Fibroblast of gingiva (primary cell): ENCODE results near the gene KREMEN2.
A peak's percentile ranks its signal among the peaks of the same experiment; 100 is the strongest.

Experiments
- DNase-seq: peaks from one replicate; pipeline ENCODE4 v3.0.0-alpha.2; 2011; ENCODE audit warnings: low read depth

KREMEN2 gene

GRCh38 chr16:2977440-2977839 lies 13.4 kb downstream of the KREMEN2 start:
- DNase-seq: no peak

DNA sequence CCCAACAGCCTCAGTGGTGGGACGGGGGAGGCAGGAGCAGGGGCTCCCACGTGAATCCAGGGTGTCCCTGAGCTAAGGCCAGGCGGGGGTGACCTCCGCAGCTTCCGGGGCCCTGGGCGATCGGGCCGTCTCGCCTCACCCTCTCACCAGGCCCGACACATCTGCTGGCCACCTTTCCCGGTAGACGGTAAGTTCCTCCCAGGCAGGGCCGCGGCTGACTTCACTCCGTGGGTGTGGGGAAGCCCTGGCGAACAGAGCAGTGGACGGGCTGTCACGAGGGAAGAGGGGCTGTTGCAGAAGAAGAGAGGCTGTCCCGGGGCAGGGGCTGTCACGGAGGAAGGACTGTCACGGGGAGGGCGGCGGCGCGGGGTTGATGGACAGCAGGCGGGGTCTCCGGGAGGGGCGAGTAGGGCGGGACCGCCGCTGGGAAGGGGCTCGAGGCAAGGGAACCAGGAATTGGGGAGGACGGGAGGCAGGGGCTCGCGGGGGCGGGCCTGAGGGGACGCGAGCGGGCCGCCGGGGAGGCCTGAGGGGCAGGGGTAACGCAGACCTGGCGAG lies 15.7 kb downstream of the KREMEN2 start:
- DNase-seq: no peak

DNA sequence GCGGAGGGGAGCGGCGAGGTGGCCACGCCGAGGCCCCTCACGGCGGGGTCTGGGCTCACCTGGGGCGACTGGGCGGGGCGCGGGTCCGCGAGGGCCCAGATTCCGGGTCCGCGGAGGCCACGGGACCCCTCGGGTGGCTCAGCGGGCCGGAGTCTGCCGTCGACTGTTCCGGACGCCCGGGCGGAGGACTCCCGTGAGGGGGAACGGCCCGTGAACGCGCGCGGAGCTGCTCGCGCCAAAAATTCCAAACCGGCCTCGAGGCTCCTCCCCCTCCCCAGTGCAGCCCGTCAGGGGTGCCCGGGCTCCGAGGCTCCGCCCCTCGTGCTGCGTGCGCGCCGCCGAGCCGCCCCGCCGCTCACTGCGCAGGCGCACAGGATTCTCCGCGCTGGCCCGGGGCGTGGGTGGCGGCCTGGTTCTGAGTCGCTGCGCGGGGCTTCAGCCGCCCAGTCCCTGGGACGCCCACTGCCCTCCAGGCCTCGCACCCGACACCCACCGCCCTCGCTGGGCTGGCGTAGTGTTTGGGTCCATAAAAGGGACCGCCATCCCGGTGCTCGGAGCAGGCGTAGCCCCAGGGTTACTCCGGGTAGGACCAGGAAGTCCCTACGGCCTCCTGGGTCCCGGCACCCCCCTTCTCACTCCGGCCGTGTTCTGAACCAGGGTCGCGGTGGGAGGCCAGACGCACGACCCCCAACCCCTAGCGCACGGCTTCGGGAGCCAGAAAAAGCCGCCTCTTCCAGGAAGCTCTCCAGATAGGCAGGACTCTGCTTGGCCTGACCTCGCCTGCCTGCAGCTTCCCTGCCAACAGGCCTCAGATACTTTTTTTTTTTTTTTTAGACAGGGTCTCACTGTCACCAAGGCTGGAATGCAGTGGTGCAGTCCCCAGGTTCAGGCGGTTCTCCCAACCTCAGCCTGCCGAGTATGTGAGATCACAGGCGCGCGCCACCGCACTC lies 16.4 kb downstream of the KREMEN2 start, which contains the start of gene PKMYT1:
PKMYT1 (minus strand) TSS at position 220 of the 950 bp plus-strand sequence. CDS start 789 bp downstream, outside the sequence.
- DNase-seq: peak; percentile 75

DNA sequence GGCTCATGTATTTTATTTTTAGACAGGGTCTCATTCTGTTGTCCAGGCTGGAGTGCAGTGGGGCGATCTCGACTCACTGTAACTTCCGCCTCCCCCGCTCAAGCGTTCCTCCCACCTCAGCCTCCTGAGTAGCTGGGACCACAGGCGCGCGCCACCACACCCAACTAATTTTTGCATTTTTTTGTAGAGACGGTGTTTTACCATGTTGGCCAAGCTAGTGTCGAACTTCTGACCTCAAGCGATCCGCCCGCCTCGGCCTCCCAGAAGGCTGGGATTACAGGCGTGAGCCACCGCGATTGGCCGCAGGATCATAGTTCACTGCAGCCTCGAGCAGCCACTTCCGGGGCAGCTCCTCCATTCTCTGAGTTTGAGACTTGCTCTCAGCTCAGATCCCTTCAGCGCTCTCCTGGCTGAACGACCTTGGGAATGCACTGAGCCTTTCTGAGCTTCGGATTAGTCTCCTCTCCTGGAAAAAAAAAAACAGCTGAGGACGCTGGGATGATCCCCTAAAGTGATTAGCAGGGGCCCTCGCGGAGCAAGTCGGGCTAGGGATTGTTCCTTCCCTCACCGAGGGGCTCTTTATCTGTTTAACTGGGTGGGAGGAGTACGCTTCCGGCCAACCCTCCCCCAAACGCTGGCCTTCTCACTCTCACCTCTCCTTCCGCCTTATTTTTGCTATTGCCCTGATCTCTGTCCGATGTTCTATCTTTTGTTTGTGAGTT lies 17.3 kb downstream of the KREMEN2 start:
- no peak for DNase-seq

DNA sequence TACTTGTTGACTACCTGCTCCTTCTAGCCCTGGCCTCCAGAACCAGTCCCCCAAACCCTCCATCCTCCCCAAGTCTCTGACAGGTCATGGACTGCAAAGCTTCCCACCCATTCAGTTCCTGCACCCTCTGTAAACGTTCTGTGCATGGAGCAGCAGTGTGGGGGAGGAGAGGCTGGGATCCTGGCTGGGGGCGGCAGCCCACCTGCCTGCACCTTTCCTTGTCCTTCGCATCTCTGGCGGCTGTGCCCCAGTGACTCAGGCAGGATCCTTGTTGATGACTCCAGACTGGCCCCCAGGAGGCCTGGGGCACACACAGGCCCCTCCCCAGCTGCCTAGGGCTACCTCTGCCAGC lies 17.8 kb downstream of the KREMEN2 start:
- DNase-seq: no peak

GRCh38 chr16:2982402-2982801 lies 18.3 kb downstream of the KREMEN2 start:
- DNase-seq: no peak

DNA sequence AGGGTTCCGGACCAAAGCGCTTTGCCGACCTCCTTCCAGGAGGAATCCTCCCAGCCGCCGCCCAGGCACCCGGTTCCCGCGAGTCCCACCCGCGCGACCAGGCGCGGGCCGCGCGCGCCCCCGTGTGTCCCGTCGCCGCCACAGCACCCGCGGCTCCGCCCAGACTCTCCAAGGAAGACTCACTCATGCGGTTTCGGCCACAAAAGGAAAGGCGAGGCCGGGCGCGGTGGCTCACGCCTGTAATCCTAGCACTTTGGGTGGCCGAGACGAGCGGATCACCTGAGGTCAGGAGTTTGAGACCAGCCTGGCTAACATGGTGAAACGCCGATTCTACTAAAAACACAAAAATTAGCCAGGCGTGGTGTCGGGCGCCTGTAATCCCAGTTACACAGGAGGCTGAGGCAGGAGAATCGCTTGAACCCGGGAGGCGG lies 19.6 kb downstream of the KREMEN2 start:
- peak; percentile 57 for DNase-seq

GRCh38 chr16:2985462-2985861 lies 21.4 kb downstream of the KREMEN2 start:
- DNase-seq: no peak

DNA sequence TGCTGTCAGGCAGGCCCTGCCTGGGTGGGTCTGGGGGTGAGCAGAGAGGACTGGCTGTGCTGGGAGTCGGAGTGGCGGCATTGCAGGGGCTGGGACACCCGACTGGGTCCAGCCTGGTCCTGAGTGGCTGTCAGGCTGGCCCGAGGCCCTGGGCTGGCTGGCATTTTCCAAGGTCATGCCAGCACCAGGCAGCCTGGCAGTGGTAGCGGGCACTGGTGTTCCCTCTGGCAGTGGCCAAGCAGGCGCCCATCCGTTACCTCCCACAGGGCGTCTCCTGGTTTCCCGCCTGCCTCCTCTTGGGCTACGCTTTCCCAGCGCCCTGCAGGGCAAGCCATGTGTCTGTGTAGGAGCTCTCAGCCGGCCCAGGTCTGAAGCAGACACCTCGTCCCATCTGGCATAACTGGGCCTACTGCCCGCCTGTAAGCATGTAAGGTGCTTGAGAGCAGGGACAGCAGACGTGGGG lies 21.8 kb downstream of the KREMEN2 start:
- DNase-seq: no peak

DNA sequence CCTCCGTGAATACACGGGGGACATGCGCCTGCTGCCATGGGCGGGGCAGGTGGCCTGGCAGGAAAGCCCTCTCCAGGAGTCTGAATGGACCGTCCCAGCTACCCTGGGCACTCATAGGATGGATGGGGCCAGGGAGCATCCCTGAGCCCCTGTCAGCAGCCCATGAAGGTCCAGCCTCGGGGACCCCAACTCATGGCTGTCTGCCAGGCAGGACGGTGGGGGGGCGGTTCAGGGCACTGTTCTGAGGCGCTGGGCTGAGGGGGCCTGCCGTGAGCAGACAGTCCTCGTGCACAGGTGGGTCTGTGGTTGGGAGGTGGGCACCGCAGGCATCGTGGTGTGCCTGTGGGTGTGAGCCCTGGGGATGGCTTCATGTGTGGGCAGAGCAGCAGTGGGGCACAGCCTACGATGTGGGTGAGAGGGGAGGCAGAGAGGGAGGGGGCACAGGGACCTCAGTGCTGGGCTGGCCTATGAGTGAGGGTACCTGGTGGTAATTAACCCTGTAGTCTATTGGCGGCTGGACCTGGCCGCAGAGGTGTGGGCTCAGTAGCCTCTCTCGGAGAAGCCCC lies 22.6 kb downstream of the KREMEN2 start:
- no peak for DNase-seq

DNA sequence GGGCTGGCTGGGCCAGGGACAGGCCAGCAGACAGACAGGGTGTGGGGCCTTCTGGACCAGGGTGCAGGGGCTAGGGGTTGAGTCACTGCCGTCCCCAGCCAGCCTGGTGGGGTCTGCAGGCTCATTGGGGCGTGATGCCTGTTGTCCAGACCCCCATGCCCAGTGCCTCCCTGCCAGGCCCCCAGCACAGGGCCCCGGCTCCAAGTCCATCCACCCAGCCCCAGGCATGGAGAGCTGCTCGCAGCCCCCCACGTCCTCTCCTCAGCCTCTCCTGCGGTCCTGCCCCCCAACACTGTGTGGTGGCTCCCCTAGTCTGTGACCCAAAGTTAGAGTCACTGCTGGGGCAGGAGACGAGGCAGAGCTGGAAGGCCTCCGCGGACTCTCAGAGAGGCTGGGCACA lies 23.2 kb downstream of the KREMEN2 start:
- no peak for DNase-seq

GRCh38 chr16:2987833-2988232 lies 23.8 kb downstream of the KREMEN2 start:
- DNase-seq: no peak

GRCh38 chr16:2988590-2989099 lies 24.6 kb downstream of the KREMEN2 start:
- no peak for DNase-seq

- DNase-seq: no peak
Measured at GRCh38 chr16:2990891-2991290, 26.8 kb downstream of the KREMEN2 start.

DNA sequence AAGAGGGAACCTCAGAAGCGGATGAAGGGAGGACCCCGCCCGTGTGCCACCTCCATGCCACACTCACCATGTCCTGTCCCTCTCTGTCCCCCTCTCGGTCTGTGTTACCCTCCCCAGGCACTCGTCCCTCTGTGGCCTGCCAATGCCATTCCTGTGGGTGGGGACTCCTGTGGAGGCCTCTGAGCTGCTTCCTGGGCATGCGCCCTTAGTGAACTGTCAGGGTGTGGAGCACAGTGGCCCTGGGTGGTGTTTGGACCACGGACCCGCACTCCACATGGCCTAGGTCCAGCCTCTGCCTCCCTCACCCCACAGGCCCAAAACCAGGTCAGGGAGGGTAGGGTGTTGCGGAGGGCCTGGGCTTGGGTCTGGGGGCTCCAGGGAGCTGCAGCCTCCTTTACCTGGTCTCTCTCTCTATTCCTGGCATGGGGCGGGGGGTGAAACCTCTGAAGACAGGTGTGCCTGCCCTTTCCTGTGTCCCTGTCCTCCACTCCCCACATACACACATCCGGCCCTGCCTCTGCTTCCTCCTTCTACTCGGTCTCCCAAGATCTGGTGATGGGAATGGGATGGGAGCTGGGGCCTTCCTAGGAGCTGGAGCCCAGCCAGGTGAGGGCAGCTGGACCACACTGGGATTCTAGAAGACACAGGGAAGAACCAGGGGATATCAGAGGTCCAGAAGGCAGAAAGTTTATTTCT lies 27.6 kb downstream of the KREMEN2 start:
- no peak for DNase-seq

DNA sequence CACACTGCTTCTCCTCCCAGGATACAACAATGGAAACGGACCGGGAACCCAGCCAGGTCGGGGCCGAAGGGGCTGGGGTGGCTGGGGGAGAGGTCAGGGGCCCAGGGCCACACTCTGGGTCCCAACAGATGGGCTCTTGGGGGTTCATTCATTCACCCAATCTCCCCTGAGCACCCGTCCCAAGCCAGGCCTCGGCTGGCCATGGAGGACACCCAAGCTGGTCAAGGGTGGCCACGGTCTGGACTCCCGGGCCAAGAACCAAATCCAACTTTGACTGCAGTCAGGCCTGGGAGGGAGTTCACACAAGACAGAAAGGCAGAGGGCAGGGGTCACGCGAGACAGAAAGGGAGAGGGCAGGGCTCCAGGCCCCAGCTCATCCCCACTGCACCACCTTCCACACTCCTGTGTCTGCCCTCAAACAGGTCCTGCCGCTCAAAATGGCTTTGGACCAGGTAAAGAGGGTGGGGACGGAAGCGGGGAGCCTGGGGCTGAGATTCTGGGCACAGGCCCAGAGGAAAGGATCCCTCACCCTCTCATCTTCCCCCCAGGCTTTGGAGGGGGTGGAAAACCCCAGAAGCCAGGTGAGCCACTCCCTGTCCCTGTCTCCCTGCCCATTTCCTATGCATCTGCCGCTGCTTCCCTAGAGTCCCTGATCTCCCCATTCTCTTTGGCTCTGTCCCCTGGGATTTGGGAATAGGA lies 28.5 kb downstream of the KREMEN2 start:
- no peak for DNase-seq

DNA sequence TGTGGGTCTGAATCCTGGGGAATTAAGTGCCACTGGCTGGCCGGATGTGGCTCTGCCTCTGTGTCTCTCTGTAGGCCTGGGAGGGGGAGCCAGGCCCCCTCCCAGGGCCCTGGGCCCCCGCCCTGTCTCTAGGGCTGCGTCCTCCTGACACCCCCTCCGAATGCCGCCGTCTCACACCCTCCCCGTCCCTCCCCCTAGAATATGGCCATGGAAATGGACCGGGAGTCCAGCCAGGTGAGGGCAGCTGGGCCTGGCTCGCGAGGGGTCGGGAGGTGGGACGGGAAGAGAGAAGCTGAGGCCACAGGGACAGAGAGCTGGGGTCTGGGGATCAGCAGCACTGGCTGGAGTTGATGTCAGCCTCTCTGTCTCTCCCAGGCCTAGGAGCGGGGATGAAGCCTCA lies 32.2 kb downstream of the KREMEN2 start:
- no peak for DNase-seq

DNA sequence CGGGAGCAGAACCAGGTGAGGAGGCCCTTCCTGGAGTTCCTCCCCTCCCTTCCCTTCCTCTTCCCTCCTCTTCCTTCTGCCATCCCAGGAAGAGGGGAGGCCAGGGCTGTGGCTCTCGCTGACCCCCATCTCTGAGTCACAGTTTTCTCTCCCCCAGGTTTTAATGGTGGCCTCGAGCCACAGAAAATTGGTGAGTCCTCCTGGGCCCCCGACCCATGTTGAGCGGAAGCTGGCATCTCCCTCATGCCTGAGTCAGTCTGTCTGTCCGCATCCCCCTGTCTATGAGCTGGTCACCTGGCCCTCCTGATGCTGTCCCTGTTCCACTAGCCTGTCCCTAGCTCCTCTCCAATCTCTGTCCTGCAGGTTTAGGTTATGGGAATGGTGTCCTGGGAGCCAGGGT lies 35.9 kb downstream of the KREMEN2 start:
- no peak for DNase-seq

GRCh38 chr16:3000540-3000939 lies 36.5 kb downstream of the KREMEN2 start:
- no peak for DNase-seq

- DNase-seq: no peak
Measured at GRCh38 chr16:3001316-3001715, 37.2 kb downstream of the KREMEN2 start.
